HG02642 (cell line): Measurements from ENCODE around the gene NHS.
A peak's percentile ranks its signal among the peaks of the same experiment; 100 is the strongest.

Experiments
- ATAC-seq: cut with Tn5 transposase; IDR thresholded peaks from one replicate; pipeline ENCODE4 v1.9.1; 2021; ENCODE audit warnings: mild to moderate bottlenecking; ENCODE audit not compliant: unreplicated experiment, poor library complexity

The NHS gene

GRCh38 chrX:17744896-17745523, 370.0 kb downstream of the NHS start:
- ATAC-seq: no peak

GRCh38 chrX:17747692-17748091, 372.7 kb downstream of the NHS start:
- ATAC-seq: no peak

GRCh38 chrX:17748684-17749083, 373.7 kb downstream of the NHS start:
- no peak for ATAC-seq

- ATAC-seq: no peak
These were observed 375.4 kb downstream of the NHS start for GRCh38 chrX:17750436-17750835.

- ATAC-seq: peak; percentile 87
These were observed 383.4 kb downstream of the NHS start for GRCh38 chrX:17758382-17758781.

- no peak for ATAC-seq
These were observed 385.0 kb downstream of the NHS start for GRCh38 chrX:17759990-17760389.

GRCh38 chrX:17767734-17768133, 392.7 kb downstream of the NHS start:
- ATAC-seq: no peak

- no peak for ATAC-seq
These were observed 394.0 kb downstream of the NHS start for GRCh38 chrX:17768997-17769396.

GRCh38 chrX:17769701-17770269, 394.8 kb downstream of the NHS start:
- no peak for ATAC-seq

- no peak for ATAC-seq
These were observed 398.3 kb downstream of the NHS start for GRCh38 chrX:17773221-17773876.

GRCh38 chrX:17774053-17774452, 399.1 kb downstream of the NHS start:
- no peak for ATAC-seq

- ATAC-seq: no peak
These were observed 404.0 kb downstream of the NHS start for GRCh38 chrX:17778997-17779396.

GRCh38 chrX:17779434-17779833, 404.4 kb downstream of the NHS start:
- ATAC-seq: no peak
